ENCODE data around the gene KLHL26. TPM values are rescaled to one million over a fixed set of nuclear protein-coding genes. Genes with fewer than 3 reads are reported as not detected.
A peak's percentile ranks its signal among the peaks of the same experiment; 100 is the strongest.

KLHL26 gene
- total and polyA plus RNA-seq, 9 of the 15 experiments (the other 6 are each of a cell fraction or from before 2014, with no cell fraction given) = 0.13 to 13.3 (median 1.4) TPM

- no peaks in the 10 kb centered on the region for H3K79me2 ChIP-seq (ENCODE audit: control insufficient read depth, insufficient read depth, low read length)
- peak in 3 of 4 experiments; percentile 44 to 78 (median 74) for DNase-seq (ENCODE audit: extremely low read depth in 1 of 4, low spot score in 3 of 4)
- in situ Hi-C loops (cut with MboI) (no loop called here), intact Hi-C loops (cut with micrococcal nuclease) (no loop called here)
- TF ChIP-seq TARDBP (IDR thresholded peaks at IDR 0.05) = no peak
- TF ChIP-seq VEZF1 (CRISPR knock-in tag; IDR thresholded peaks at IDR 0.05) = peak; percentile 37
- no peaks in the 10 kb centered on the region for H3K36me3 ChIP-seq (ENCODE audit: control insufficient read depth, insufficient read depth, low read length)
- H2AFZ ChIP-seq (ENCODE audit: low read depth, low read length) = no peak within 1 kb of the TSS
- peaks cover 25% of the 10 kb centered on the region for H4K20me1 ChIP-seq (replicated peaks; ENCODE audit: control insufficient read depth, insufficient read depth, low read length)
- 1% methylated on average over 27 of the region's 116 CpGs for WGBS (ENCODE audit: insufficient coverage, low coverage, missing lambda C conversion rate)
- no peak within 1 kb of the TSS for H3K4me3 ChIP-seq
- no peak within 1 kb of the TSS for H3K4me2 ChIP-seq (ENCODE audit: insufficient read depth, low read length)
- no peak for ATAC-seq
- FAIRE-seq = no peak
- BruUV-seq (replicated peaks) = no TSS peak
- H3K27me3 ChIP-seq (ENCODE audit: control insufficient read depth in 2 of 2, insufficient read depth in 2 of 2, low read length in 2 of 2) = peaks cover 38 to 64% of the 10 kb centered on the region in 2 experiments
- H3K27ac ChIP-seq (ENCODE audit: extremely low read depth, low read depth, low read length) = no peak within 1 kb of the TSS
- no peaks in the 10 kb centered on the region for H3K9me1 ChIP-seq (ENCODE audit: control insufficient read depth, insufficient read depth, low read length)
- H3K9me3 ChIP-seq (replicated peaks; ENCODE audit: control insufficient read depth, insufficient read depth, low read depth, low read length) = no peaks in the 10 kb centered on the region
- ChIA-PET CTCF (ENCODE audit: low intra/inter-chr PET ratio) (no interaction called here), POLR2A (no interaction called here)
- H3K9ac ChIP-seq (ENCODE audit: insufficient read depth in 1 of 2, low read depth in 2 of 2, low read length in 2 of 2) = no peak within 1 kb of the TSS; a peak in 1 of 4 replicates
- peaks cover 0 to 58% of the 10 kb centered on the region in 2 experiments; a peak in 2 of 5 replicates for H3K4me1 ChIP-seq (replicated peaks in 1 of 2; ENCODE audit: control insufficient read depth in 2 of 2, insufficient read depth in 2 of 2, low read length in 2 of 2)
Measured at GRCh38 chr19:18606281-18607225, 30.3 kb upstream of the KLHL26 start, which contains the start of gene CRLF1. CRLF1 (minus strand) TSS chr19:18606799; CDS start chr19:18606656, 143 bp downstream.
